ENCODE results near the gene ATP11A.

GRCh38 chr13:112880221-112880641 is 190.4 kb downstream of the ATP11A start:
- TF ChIP-seq, protein P1, sequence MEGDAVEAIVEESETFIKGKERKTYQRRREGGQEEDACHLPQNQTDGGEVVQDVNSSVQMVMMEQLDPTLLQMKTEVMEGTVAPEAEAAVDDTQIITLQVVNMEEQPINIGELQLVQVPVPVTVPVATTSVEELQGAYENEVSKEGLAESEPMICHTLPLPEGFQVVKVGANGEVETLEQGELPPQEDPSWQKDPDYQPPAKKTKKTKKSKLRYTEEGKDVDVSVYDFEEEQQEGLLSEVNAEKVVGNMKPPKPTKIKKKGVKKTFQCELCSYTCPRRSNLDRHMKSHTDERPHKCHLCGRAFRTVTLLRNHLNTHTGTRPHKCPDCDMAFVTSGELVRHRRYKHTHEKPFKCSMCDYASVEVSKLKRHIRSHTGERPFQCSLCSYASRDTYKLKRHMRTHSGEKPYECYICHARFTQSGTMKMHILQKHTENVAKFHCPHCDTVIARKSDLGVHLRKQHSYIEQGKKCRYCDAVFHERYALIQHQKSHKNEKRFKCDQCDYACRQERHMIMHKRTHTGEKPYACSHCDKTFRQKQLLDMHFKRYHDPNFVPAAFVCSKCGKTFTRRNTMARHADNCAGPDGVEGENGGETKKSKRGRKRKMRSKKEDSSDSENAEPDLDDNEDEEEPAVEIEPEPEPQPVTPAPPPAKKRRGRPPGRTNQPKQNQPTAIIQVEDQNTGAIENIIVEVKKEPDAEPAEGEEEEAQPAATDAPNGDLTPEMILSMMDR (IDR thresholded peaks at IDR 0.05; ENCODE audit: poor library complexity), result no peak
- TF ChIP-seq EZH2phosphoT487 (IDR thresholded peaks at IDR 0.05; ENCODE audit: low read depth, severe bottlenecking, unreplicated experiment), result no peak
